PFSK-1 (cell line): ENCODE data around the gene MRPL1.

Experiments used
- POLR2AphosphoS5 ChIP-seq: IDR thresholded peaks from 2 replicates; pipeline ENCODE4 v1.6.1; 2012; ENCODE audit warnings: low read depth, mild to moderate bottlenecking, control low read depth, low read length, moderate library complexity
- SIN3A ChIP-seq: IDR thresholded peaks from 2 replicates; pipeline ENCODE4 v1.6.1; 2012; ENCODE audit warnings: mild to moderate bottlenecking, low read length, moderate library complexity, borderline replicate concordance; ENCODE audit not compliant: insufficient read depth
- TAF1 ChIP-seq: IDR thresholded peaks from 2 replicates; pipeline ENCODE4 v1.6.1; 2012; ENCODE audit warnings: low read length, control low read depth, borderline replicate concordance; ENCODE audit not compliant: insufficient read depth

GRCh38 chr4:77819404-77819842 is 43.2 kb upstream of the MRPL1 start:
- TF ChIP-seq TAF1 (no peak), SIN3A (no peak), POLR2AphosphoS5 (no peak)
